Progenitor cell of endocrine pancreas (in vitro differentiated cells): ENCODE results near the gene CTNND1. TPM values are rescaled to one million over a fixed set of nuclear protein-coding genes. Genes with fewer than 3 reads are reported as not detected.
A peak's percentile ranks its signal among the peaks of the same experiment; 100 is the strongest.

Experiments
- DNase-seq: peaks from one replicate; pipeline ENCODE4 v3.0.0; 2021; ENCODE audit warnings: low spot score; ENCODE audit not compliant: unreplicated experiment
- H3K27ac Mint-ChIP-seq: 2 replicates; pipeline ENCODE4 v1.8.0; 2021; ENCODE audit warnings: mild to moderate bottlenecking, moderate library complexity, mixed read lengths
- H3K27me3 Mint-ChIP-seq: 2 replicates; pipeline ENCODE4 v1.8.0; 2021; ENCODE audit warnings: mixed read lengths
- H3K36me3 Mint-ChIP-seq: 2 replicates; pipeline ENCODE4 v1.8.0; 2022; ENCODE audit warnings: mixed read lengths; ENCODE audit not compliant: insufficient read depth
- H3K4me1 Mint-ChIP-seq: 2 replicates; pipeline ENCODE4 v1.8.0; 2021; ENCODE audit warnings: low read depth, mixed read lengths
- H3K4me3 Mint-ChIP-seq: 2 replicates; pipeline ENCODE4 v1.8.0; 2021; ENCODE audit warnings: low read depth, mild to moderate bottlenecking, moderate library complexity, mixed read lengths
- H3K9me3 Mint-ChIP-seq: 2 replicates; pipeline ENCODE4 v1.8.0; 2021; ENCODE audit warnings: low read depth, mixed read lengths
- CTCF ChIP-seq: fragments of 200-600 bp; sonication (generic); IDR thresholded peaks from one replicate; pipeline ENCODE4 v1.5.0; 2021; ENCODE audit warnings: antibody characterized with exemption, mild to moderate bottlenecking; ENCODE audit not compliant: unreplicated experiment
- total RNA-seq: library from RNA; stranded (reverse); gene quantifications from 2 replicates; pipeline ENCODE4 v1.2.1, GENCODE V29; 2021

The CTNND1 gene
- total RNA-seq, 1 donor from 2014 or later, result 367 TPM

GRCh38 chr11:57777969-57778317 lies 16.3 kb downstream of the CTNND1 start:
- Mint-ChIP-seq H3K27me3 (no peaks in the 10 kb centered on the region), H3K4me1 (peaks cover 87% of the 10 kb centered on the region), H3K4me3 (peak overlapping the region; percentile 64), H3K9me3 (no peaks in the 10 kb centered on the region), H3K36me3 (peaks cover 14% of the 10 kb centered on the region), H3K27ac (peak overlapping the region; percentile 98)
- TF ChIP-seq CTCF, result no peak
- DNase-seq, result no peak

GRCh38 chr11:57778318-57779037 lies 16.9 kb downstream of the CTNND1 start:
- DNase-seq, result peak; percentile 69
- Mint-ChIP-seq H3K4me3 (peak overlapping the region; percentile 64), H3K9me3 (no peaks in the 10 kb centered on the region), H3K4me1 (peaks cover 87% of the 10 kb centered on the region), H3K27me3 (no peaks in the 10 kb centered on the region), H3K36me3 (peaks cover 16% of the 10 kb centered on the region), H3K27ac (peak overlapping the region; percentile 98)
- TF ChIP-seq CTCF, result no peak

- TF ChIP-seq CTCF, result no peak
- peaks cover 82% of the 10 kb centered on the region for H3K4me1 Mint-ChIP-seq
- no peaks in the 10 kb centered on the region for H3K27me3 Mint-ChIP-seq
- peak overlapping the region; percentile 98 for H3K27ac Mint-ChIP-seq
- no peaks in the 10 kb centered on the region for H3K9me3 Mint-ChIP-seq
- H3K4me3 Mint-ChIP-seq, result peak overlapping the region; percentile 64
- peaks cover 14% of the 10 kb centered on the region for H3K36me3 Mint-ChIP-seq
- DNase-seq, result no peak
Observed at GRCh38 chr11:57779276-57779675, 17.7 kb downstream of the CTNND1 start.

DNA sequence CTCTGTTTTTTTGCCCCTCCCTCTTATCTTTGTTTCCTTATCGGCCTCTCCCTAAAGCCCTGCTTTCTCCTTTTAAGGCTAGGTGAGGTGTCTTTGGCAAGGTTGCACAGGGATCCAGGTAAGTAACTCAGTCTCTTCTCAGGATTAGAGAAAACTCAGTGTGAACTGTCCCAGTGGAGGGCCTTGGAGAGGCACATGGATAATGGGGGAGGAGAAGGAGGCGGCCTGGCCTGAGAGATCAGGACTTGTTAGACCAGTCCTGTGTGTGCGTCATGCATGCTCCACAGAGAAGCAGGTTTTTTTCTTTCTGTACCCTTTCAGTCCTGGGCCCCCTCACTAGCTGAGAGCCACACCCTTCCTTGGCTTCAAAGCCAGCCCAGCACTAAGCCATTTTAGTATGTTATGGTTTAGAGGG lies 19.9 kb downstream of the CTNND1 start:
- TF ChIP-seq CTCF, result no peak
- peak; percentile 66 for DNase-seq
- peak overlapping the region; percentile 59 for H3K4me3 Mint-ChIP-seq
- peaks cover 73% of the 10 kb centered on the region for H3K4me1 Mint-ChIP-seq
- H3K36me3 Mint-ChIP-seq, result peaks cover 19% of the 10 kb centered on the region
- no peaks in the 10 kb centered on the region for H3K27me3 Mint-ChIP-seq
- H3K27ac Mint-ChIP-seq, result peak overlapping the region; percentile 98
- H3K9me3 Mint-ChIP-seq, result no peaks in the 10 kb centered on the region

DNA sequence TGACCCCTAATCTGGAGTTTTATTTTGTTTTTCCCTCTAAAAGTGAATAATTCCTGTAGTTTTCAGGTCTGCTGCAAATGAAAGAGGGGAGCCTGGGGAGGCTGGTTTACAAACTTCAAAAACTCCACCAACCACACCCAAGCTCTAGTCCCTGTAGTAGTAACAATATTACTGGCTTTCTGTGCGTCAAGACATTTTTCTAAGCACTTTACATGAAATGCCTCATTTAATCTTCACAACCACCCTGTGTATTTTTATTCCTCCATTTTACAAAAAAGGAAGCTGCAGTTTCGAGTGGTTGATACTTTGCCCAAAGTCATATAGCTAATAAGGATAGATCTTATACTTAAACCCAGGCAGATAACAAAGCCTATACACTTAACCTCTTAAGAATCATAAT lies 23.5 kb downstream of the CTNND1 start:
- Mint-ChIP-seq H3K27me3 (no peaks in the 10 kb centered on the region), H3K27ac (peak overlapping the region; percentile 84)
- TF ChIP-seq CTCF, result no peak

More for the DNA sequence above, 23.5 kb downstream of the CTNND1 start:
- H3K4me1 Mint-ChIP-seq, result peaks cover 61% of the 10 kb centered on the region
- no peaks in the 10 kb centered on the region for H3K9me3 Mint-ChIP-seq
- peaks cover 28% of the 10 kb centered on the region for H3K36me3 Mint-ChIP-seq
- no peak for DNase-seq
- H3K4me3 Mint-ChIP-seq, result no peak overlapping the region
